Tibial nerve (tissue), 3 donors: ENCODE data around the gene PSME2.

ENCODE experiments used
- POLR2A ChIP-seq, 2 donors: fragments of 450-650 bp; IDR thresholded peaks; one replicate each; pipeline ENCODE4 v1.6.1; 2017; ENCODE audit warnings: antibody characterized with exemption in 2 of 2, mild to moderate bottlenecking in 2 of 2, moderate library complexity in 2 of 2
- TF ChIP-seq, protein P1 (sequence below), 5 experiments: fragments of 200-600 bp in 3 of 5; fragments of 450-650 bp in 2 of 5; sonication (generic) in 3 of 5; IDR thresholded peaks; one replicate each; pipeline ENCODE4 v1.5.1; 2016 to 2019; ENCODE audit warnings: antibody characterized with exemption in 5 of 5, mild to moderate bottlenecking in 3 of 5, moderate library complexity in 2 of 5

- TF ChIP-seq, protein P1, sequence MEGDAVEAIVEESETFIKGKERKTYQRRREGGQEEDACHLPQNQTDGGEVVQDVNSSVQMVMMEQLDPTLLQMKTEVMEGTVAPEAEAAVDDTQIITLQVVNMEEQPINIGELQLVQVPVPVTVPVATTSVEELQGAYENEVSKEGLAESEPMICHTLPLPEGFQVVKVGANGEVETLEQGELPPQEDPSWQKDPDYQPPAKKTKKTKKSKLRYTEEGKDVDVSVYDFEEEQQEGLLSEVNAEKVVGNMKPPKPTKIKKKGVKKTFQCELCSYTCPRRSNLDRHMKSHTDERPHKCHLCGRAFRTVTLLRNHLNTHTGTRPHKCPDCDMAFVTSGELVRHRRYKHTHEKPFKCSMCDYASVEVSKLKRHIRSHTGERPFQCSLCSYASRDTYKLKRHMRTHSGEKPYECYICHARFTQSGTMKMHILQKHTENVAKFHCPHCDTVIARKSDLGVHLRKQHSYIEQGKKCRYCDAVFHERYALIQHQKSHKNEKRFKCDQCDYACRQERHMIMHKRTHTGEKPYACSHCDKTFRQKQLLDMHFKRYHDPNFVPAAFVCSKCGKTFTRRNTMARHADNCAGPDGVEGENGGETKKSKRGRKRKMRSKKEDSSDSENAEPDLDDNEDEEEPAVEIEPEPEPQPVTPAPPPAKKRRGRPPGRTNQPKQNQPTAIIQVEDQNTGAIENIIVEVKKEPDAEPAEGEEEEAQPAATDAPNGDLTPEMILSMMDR (IDR thresholded peaks at IDR 0.05) = no peak
- no peak for TF ChIP-seq POLR2A (IDR thresholded peaks at IDR 0.05)
These were observed 46.5 kb upstream of the PSME2 start for GRCh38 chr14:24192933-24193332.
